Heart left ventricle (tissue), 16 donors: ENCODE data around the gene EIF4ENIF1. TPM values are rescaled to one million over a fixed set of nuclear protein-coding genes. Genes with fewer than 3 reads are reported as not detected.

Experiments
- ATAC-seq, 4 donors: fragments of 200-7000 bp; cut with Tn5 transposase; one replicate each; pipeline ENCODE4 v1.9.1; 2020 to 2022; ENCODE audit warnings: moderate library complexity in 4 of 4, mild to moderate bottlenecking in 3 of 4, moderate number of reproducible peaks in 1 of 4
- DNase-seq, 5 donors: peaks; one replicate each; pipeline ENCODE4 v3.0.0-alpha.2; 2020
- H3K27ac ChIP-seq, 12 donors: fragments of 200-600 bp; sonication (generic) in 4 of 12; one replicate each; pipeline versions ENCODE4 v1.5.0 to v1.8.0; 2016 to 2022; ENCODE audit warnings: mild to moderate bottlenecking in 2 of 12
- H3K27me3 ChIP-seq, 9 donors: fragments of 200-600 bp; sonication (generic) in 2 of 9; one replicate each; pipeline versions ENCODE4 v1.5.1 to v1.8.0; 2016 to 2022; ENCODE audit warnings: mild to moderate bottlenecking in 3 of 9
- H3K36me3 ChIP-seq, 9 donors: fragments of 200-600 bp; sonication (generic) in 2 of 9; one replicate each; pipeline versions ENCODE4 v1.5.0 to v1.8.0; 2018 to 2022; ENCODE audit warnings: mild to moderate bottlenecking in 2 of 9
- H3K4me1 ChIP-seq, 12 donors: fragments of 200-600 bp; sonication (generic) in 4 of 12; one replicate each; pipeline versions ENCODE4 v1.5.0 to v1.8.0; 2016 to 2022; ENCODE audit warnings: mild to moderate bottlenecking in 3 of 12
- H3K4me3 ChIP-seq, 12 donors: fragments of 200-600 bp; sonication (generic) in 4 of 12; one replicate each; pipeline versions ENCODE4 v1.5.0 to v1.8.0; 2017 to 2022; ENCODE audit warnings: mild to moderate bottlenecking in 9 of 12, moderate library complexity in 4 of 12
- H3K9me3 ChIP-seq, 12 donors: fragments of 200-600 bp; sonication (generic) in 4 of 12; one replicate each; pipeline versions ENCODE4 v1.5.0 to v1.8.0; 2016 to 2022; ENCODE audit warnings: mild to moderate bottlenecking in 1 of 12
- POLR2A ChIP-seq, 2 donors: fragments of 450-650 bp; IDR thresholded peaks; one replicate each; pipeline ENCODE4 v1.6.1; 2017; ENCODE audit warnings: antibody characterized with exemption in 2 of 2, mild to moderate bottlenecking in 2 of 2, moderate library complexity in 2 of 2
- WGBS, 4 donors: extraction: QIAGEN DNeasy Blood & Tissue Kit in 2 of 4; methylation state at CpG; one replicate each; pipeline versions ENCODE4 v1.1.5 to v1.1.7; 2013 to 2018; 5-methylcytosine and 5-hydroxymethylcytosine counted together
- intact Hi-C, 10 donors: fragments of 100-400 bp; cut with DNase I; formaldehyde crosslinking; loops; one replicate each; pipeline versions ENCODE4 v1.11.1 to v1.14.2; 2022
- polyA plus RNA-seq, 2 donors: library from polyadenylated mRNA; stranded (reverse); fragments of 200-250 nt; gene quantifications; one replicate each; pipeline ENCODE4 v1.2.3, GENCODE V29; 2013
- total RNA-seq, 9 donors: library from RNA; depleted of rRNA in 2 of 9; stranded (reverse); fragments of >200 nt in 2 of 9; fragmentation: NEBNext Ultra II Directional in 3 of 9; extraction: Animal tissue kit (Norgen Biotek cat#: 25700) in 3 of 9; gene quantifications; one replicate each; pipeline versions ENCODE4 v1.1.0 to v1.2.4, GENCODE V29; 2016 to 2023
- TF ChIP-seq, protein P1 (sequence below), 12 donors: fragments of 200-600 bp; sonication (generic) in 4 of 12; IDR thresholded peaks; one replicate each; pipeline versions ENCODE4 v1.5.0 to v1.8.0; 2018 to 2022; ENCODE audit warnings: antibody characterized with exemption in 12 of 12, mild to moderate bottlenecking in 5 of 12
- donor health status: ischemic (EF 13 %, LVEDD 7.1; RV severe dilation, severe dysfunction).
- donor health status: healthy with polysubstance abuse.
- donor health status: DM: no; HTN: yes; CAD: no.
- donor health status: DM: no; HTN: no; CAD: no.
- donor health status: ischemic (EF 25% LVEDD 6.9; RV normal size, moderate dysfunction).
- donor health status: ischemic (EF 25% LVEDD 5.7; RV mildly dilated, moderate dysfunction).
- donor health status: healthy.
- donor health status: DM: yes; HTN: yes; CAD: no.
- donor health status: ischemic (EF 35%, LVEDD 5.7; RV mildly dilated, moderate dysfunction).
- donor health status: nonischemic (EF 11% LVEDD 7.7; RV severe dilation, severe dysfunction).
- donor health status: DM: yes; HTN: yes; CAD: no.
- donor health status: PGD.
- donor health status: ischemic (EF 29% LVEDD 5.4; RV normal size, mild dysfunction).
- donor health status: nonischemic (EF 23%, LVEDD 6.1; RV moderate dilation, normal function).

The EIF4ENIF1 gene
- total and polyA plus RNA-seq, 11 donors: 8.3 to 31.2 (median 22.5) TPM

DNA sequence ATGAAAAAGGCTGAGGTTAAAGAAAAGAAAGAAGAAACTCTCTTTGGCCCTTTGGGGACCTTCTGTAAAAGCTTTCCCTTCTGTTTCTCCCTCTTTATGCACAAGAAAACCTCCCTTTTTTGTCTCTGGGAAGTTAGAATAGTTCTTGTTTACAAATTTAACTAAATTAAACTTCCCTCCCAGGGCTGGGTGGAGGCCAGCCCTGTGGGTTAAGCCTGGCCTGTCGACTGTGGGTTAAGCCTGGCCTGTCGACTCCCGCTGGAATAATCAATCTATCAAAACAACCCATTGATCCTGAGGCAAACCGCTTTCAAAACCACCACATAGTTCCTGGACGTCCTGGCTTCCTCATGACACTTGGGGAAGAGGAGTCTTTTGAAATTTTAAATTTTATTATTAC lies 91.4 kb downstream of the EIF4ENIF1 start:
- Histone ChIP-seq H3K27ac (peak overlapping the region in 2 of 12 donors; percentile 90 to 93), H3K9me3 (no peaks in the 10 kb centered on the region), H3K27me3 (no peaks in the 10 kb centered on the region), H3K4me3 (peak overlapping the region in 1 of 12 donors; percentile 80), H3K36me3 (peaks cover 0 to 28% (median 16%) of the 10 kb centered on the region in 9 donors), H3K4me1 (peaks cover 3 to 22% (median 13%) of the 10 kb centered on the region in 12 donors)
- ATAC-seq: no peak
- no peak for TF ChIP-seq POLR2A (IDR thresholded peaks at IDR 0.05)
- TF ChIP-seq, protein P1, sequence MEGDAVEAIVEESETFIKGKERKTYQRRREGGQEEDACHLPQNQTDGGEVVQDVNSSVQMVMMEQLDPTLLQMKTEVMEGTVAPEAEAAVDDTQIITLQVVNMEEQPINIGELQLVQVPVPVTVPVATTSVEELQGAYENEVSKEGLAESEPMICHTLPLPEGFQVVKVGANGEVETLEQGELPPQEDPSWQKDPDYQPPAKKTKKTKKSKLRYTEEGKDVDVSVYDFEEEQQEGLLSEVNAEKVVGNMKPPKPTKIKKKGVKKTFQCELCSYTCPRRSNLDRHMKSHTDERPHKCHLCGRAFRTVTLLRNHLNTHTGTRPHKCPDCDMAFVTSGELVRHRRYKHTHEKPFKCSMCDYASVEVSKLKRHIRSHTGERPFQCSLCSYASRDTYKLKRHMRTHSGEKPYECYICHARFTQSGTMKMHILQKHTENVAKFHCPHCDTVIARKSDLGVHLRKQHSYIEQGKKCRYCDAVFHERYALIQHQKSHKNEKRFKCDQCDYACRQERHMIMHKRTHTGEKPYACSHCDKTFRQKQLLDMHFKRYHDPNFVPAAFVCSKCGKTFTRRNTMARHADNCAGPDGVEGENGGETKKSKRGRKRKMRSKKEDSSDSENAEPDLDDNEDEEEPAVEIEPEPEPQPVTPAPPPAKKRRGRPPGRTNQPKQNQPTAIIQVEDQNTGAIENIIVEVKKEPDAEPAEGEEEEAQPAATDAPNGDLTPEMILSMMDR (IDR thresholded peaks at IDR 0.05): no peak
- intact Hi-C loops: loop anchor here in 8 of 10 donors (2.0 to 5.0 kb wide), 3 partner anchors 51 to 99 kb away; partner anchors contain the start of genes PATZ1 (in 8 of the 8) and SFI1 (in 1 of the 8)
- 79 to 83% (median 79%) methylated on average over 5 of the region's 5 CpGs for WGBS, 4 donors
- DNase-seq: no peak

DNA sequence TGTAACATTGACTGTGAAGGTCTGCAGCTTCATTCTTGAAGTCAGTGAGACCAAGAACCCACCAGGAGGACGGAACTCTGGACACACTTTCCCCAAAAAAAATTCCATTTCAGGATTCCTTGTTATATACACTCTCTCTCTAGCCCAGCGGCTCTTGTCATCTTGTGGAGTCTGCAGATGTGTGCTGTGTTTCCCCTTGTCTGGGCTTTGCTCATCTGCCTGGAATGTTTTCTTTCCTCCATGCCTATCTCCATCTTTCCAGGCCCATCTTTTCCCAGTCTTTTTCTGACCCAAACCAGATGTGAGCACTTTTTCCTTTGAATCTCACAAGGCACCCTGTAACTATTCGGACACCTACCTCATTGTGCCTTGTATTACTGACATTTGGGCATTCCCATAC lies 95.3 kb downstream of the EIF4ENIF1 start:
- no peak for DNase-seq
- no peaks in the 10 kb centered on the region for H3K27me3 ChIP-seq
- no peak overlapping the region for H3K4me3 ChIP-seq
- no peak overlapping the region for H3K27ac ChIP-seq
- H3K9me3 ChIP-seq: no peaks in the 10 kb centered on the region
- no peak for TF ChIP-seq POLR2A (IDR thresholded peaks at IDR 0.05)
- TF ChIP-seq, protein P1 (IDR thresholded peaks at IDR 0.05): no peak
- WGBS, 4 donors: 65 to 74% (median 72%) methylated on average over 3 of the region's 3 CpGs
- intact Hi-C loops: no loop called here
- H3K4me1 ChIP-seq: peaks cover 0 to 9% (median 3%) of the 10 kb centered on the region in 12 donors
- ATAC-seq: no peak
- no peaks in the 10 kb centered on the region for H3K36me3 ChIP-seq

DNA sequence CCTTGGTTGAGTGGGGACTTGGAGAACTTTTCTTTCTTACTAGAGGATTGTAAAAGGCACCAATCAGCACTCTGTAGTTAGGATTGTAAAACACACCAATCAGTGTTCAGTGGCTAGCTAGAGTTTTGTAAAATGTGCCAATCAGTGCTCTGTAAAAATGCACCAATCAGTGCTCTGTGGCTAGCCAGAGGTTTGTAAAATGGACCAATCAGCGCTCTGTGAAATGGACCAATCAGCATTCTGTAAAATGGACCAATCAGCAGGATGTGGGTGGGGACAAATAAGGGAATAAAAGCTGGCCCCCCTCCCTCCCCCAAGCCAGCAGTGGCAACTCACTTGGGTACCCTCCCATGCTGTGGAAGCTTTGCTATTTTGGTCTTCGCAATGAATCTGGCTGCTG lies 95.7 kb downstream of the EIF4ENIF1 start:
- no peaks in the 10 kb centered on the region for H3K36me3 ChIP-seq
- H3K9me3 ChIP-seq: no peaks in the 10 kb centered on the region
- H3K27ac ChIP-seq: no peak overlapping the region
- H3K4me3 ChIP-seq: no peak overlapping the region
- H3K4me1 ChIP-seq: peaks cover 0 to 8% (median 2%) of the 10 kb centered on the region in 12 donors
- TF ChIP-seq, protein P1 (IDR thresholded peaks at IDR 0.05): no peak
- no peak for TF ChIP-seq POLR2A (IDR thresholded peaks at IDR 0.05)
- intact Hi-C loops: no loop called here
- no peaks in the 10 kb centered on the region for H3K27me3 ChIP-seq
- ATAC-seq (no peak), DNase-seq (no peak)
- WGBS, 4 donors: 89 to 97% (median 96%) methylated on average over 2 of the region's 2 CpGs

Other genes starting within 250 kb of the EIF4ENIF1 start
- 10 to 100 TPM in 7 of 9 donors, 1 to 10 TPM in 2; 3.8 to 40.7 (median 27.8) TPM for gene PIK3IP1, start 197.4 kb downstream of the EIF4ENIF1 start, total RNA-seq
- 1 to 10 TPM; 4.0 to 7.8 TPM for gene PIK3IP1, start 197.4 kb downstream of the EIF4ENIF1 start, polyA plus RNA-seq
- 10 to 100 TPM in 7 of 9 donors, 1 to 10 TPM in 2; 8.1 to 20.1 (median 12.9) TPM for gene PATZ1, start 143.5 kb downstream of the EIF4ENIF1 start, total RNA-seq
- 1 to 10 TPM; 7.7 to 8.4 TPM for gene PATZ1, start 143.5 kb downstream of the EIF4ENIF1 start, polyA plus RNA-seq
- gene DRG1, start 90.2 kb downstream of the EIF4ENIF1 start, total RNA-seq: 10 to 100 TPM; 50.1 to 88.0 (median 55.3) TPM
- gene DRG1, start 90.2 kb downstream of the EIF4ENIF1 start, polyA plus RNA-seq: 10 to 100 TPM; 63.1 to 94.8 TPM
- 10 to 100 TPM in 1 of 9 donors, 1 to 10 TPM in 8; 2.2 to 18.3 (median 6.4) TPM for gene SFI1, start 6.7 kb upstream of the EIF4ENIF1 start, total RNA-seq
- 1 to 10 TPM; 4.8 to 8.1 TPM for gene SFI1, start 6.7 kb upstream of the EIF4ENIF1 start, polyA plus RNA-seq
- 10 to 100 TPM; 13.1 to 38.1 (median 17.0) TPM for gene PISD, start 172.4 kb upstream of the EIF4ENIF1 start, total RNA-seq
- 10 to 100 TPM; 12.3 to 17.7 TPM for gene PISD, start 172.4 kb upstream of the EIF4ENIF1 start, polyA plus RNA-seq